Kidney (tissue), 14 donors: Measurements from ENCODE around the gene HRAS. TPM values are rescaled to one million over a fixed set of nuclear protein-coding genes. Genes with fewer than 3 reads are reported as not detected.

Experiments
- DNase-seq, 5 donors: peaks; one replicate each; pipeline ENCODE4 v3.0.0-alpha.2; 2013 to 2020
- FAIRE-seq: peaks from 2 replicates; lab custom pipeline; 2012; peaks lifted over from hg19 to GRCh38; lab: Jason Lieb, UNC
- H3K27ac ChIP-seq, 2 donors: one replicate each; pipeline ENCODE4 v1.7.0; 2013; ENCODE audit warnings: low read depth in 2 of 2, low read length in 2 of 2, inconsistent platforms in 1 of 2
- H3K27me3 ChIP-seq: one replicate; pipeline ENCODE4 v1.7.1; 2013; ENCODE audit warnings: low read length, inconsistent platforms; ENCODE audit not compliant: control insufficient read depth, insufficient read depth
- H3K36me3 ChIP-seq, 3 donors: one replicate each; pipeline versions ENCODE4 v1.7.0 to v1.7.1; 2013; ENCODE audit warnings: low read length in 3 of 3, control low read depth in 1 of 3, inconsistent platforms in 1 of 3; ENCODE audit not compliant: insufficient read depth in 3 of 3, control insufficient read depth in 2 of 3
- H3K4me1 ChIP-seq, 3 donors: one replicate each; pipeline versions ENCODE4 v1.7.0 to v1.7.1; 2013; ENCODE audit warnings: low read length in 3 of 3, inconsistent platforms in 1 of 3, low read depth in 1 of 3; ENCODE audit not compliant: control insufficient read depth in 2 of 3, insufficient read depth in 2 of 3
- H3K4me3 ChIP-seq, 3 donors: one replicate each; pipeline versions ENCODE4 v1.7.0 to v1.8.1; 2013; ENCODE audit warnings: low read length in 3 of 3, control low read depth in 1 of 3, inconsistent platforms in 1 of 3
- H3K9ac ChIP-seq, 3 donors: one replicate each; pipeline versions ENCODE4 v1.7.0 to v1.7.1; 2013; ENCODE audit warnings: low read length in 3 of 3, control low read depth in 1 of 3, inconsistent platforms in 1 of 3
- H3K9me3 ChIP-seq, 3 donors: one replicate each; pipeline versions ENCODE4 v1.7.0 to v1.7.1; 2013; ENCODE audit warnings: low read length in 3 of 3, control low read depth in 1 of 3, inconsistent platforms in 1 of 3; ENCODE audit not compliant: control insufficient read depth in 2 of 3, insufficient read depth in 1 of 3
- intact Hi-C: fragments of 100-400 bp; cut with DNase I; formaldehyde crosslinking; loops from one replicate; pipeline ENCODE4 v1.11.1; 2022
- polyA plus RNA-seq: library from polyadenylated mRNA; stranded (reverse); fragments of 350-450 nt; fragmentation: Illumina TruSeq; extraction: RNeasy Lipid Tissue Mini Kit (QIAGEN cat#74804); gene quantifications from one replicate; pipeline ENCODE4 v1.2.3, GENCODE V29; 2014; ENCODE audit warnings: low read depth, low replicate concordance; ENCODE audit not compliant: insufficient read depth
- total RNA-seq: library from RNA; stranded (reverse); fragmentation: NEBNext Ultra II Directional; extraction: Animal tissue kit (Norgen Biotek cat#: 25700); gene quantifications from one replicate; pipeline ENCODE4 v1.2.1, GENCODE V29; 2021
- TF ChIP-seq, protein P1 (sequence below): IDR thresholded peaks from 3 replicates; pipeline ENCODE4 v1.5.1; 2012; ENCODE audit warnings: mild to moderate bottlenecking, moderate library complexity, borderline replicate concordance; ENCODE audit not compliant: insufficient read depth; ENCODE audit errors: extremely low read depth
- donor health status: control.
- donor health status: control.
- donor health status: control.
- donor health status: control.
- donor health status: control.
- donor health status: DM: yes; HTN: yes; CAD: no.
- donor health status: Normal renal cell carcinoma (clear cell type).

Gene HRAS
- total and polyA plus RNA-seq, 2 donors from 2014 or later: 66.1 to 100 TPM

DNA sequence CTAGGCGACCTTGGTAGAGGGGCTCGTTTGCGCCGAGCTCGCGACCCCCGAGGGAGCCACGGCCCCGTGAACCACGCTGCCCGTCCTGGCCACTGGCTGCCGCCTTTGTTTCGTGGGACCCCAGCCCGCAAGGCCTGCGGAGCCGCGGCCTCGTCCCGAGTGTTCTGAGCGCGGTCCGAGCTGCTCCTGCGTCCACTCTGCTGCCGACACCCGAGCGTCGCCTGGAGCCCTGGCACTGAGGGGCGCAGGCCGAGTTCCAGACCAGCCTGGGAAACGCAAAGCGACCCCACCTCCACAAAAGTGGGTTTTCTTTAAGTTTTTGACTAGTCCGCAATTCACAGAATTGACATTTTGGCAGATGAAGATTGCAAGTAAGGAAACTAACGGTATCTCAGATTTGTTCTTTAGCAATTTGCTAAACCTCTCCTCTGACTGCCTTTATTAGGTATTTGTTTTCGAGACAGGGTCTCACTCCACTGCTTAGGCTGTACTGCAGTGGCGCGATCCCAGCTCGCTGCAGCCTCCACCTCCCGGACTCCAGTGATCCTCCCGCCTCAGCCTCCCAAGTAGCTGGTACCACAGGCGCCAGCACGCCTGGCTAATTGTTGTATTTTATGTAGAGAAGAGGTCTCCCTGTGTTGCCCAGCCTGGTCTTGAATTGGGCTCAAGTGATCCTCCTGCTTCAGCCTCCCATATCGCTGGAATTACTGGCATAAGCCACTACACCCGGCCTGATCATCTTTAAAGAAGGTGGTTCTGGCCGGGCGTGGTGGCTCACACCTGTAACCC, 27.5 kb downstream of the HRAS start:
- Histone ChIP-seq H3K9ac (peak overlapping the region in 2 of 3 donors; percentile 8 to 26), H3K36me3 (peaks cover 0 to 3% (median 3%) of the 10 kb centered on the region in 3 donors), H3K9me3 (no peaks in the 10 kb centered on the region), H3K27me3 (no peaks in the 10 kb centered on the region), H3K4me1 (peaks cover 2 to 15% (median 9%) of the 10 kb centered on the region in 3 donors), H3K27ac (no peak overlapping the region), H3K4me3 (peak overlapping the region; percentile 8 to 60 (median 24))
- TF ChIP-seq, protein P1, sequence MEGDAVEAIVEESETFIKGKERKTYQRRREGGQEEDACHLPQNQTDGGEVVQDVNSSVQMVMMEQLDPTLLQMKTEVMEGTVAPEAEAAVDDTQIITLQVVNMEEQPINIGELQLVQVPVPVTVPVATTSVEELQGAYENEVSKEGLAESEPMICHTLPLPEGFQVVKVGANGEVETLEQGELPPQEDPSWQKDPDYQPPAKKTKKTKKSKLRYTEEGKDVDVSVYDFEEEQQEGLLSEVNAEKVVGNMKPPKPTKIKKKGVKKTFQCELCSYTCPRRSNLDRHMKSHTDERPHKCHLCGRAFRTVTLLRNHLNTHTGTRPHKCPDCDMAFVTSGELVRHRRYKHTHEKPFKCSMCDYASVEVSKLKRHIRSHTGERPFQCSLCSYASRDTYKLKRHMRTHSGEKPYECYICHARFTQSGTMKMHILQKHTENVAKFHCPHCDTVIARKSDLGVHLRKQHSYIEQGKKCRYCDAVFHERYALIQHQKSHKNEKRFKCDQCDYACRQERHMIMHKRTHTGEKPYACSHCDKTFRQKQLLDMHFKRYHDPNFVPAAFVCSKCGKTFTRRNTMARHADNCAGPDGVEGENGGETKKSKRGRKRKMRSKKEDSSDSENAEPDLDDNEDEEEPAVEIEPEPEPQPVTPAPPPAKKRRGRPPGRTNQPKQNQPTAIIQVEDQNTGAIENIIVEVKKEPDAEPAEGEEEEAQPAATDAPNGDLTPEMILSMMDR: no peak
- DNase-seq (peak in 3 of 5 donors; percentile 35 to 60 (median 55)), FAIRE-seq (no peak)
- intact Hi-C loops: no loop called here

GRCh38 chr11:506995-507726, 28.2 kb downstream of the HRAS start, which contains the start of gene RNH1:
Gene RNH1, minus strand, starts transcription at chr11:507242. Its CDS starts 5,080 bp downstream, at chr11:502162.
- peak within 1 kb of the TSS; percentile 96 to 99 for H3K27ac ChIP-seq
- intact Hi-C loops: no loop called here
- H3K9ac ChIP-seq: peak within 1 kb of the TSS; percentile 74 to 99 (median 91)
- H3K9me3 ChIP-seq: no peaks in the 10 kb centered on the region
- no peaks in the 10 kb centered on the region for H3K27me3 ChIP-seq
- peak within 1 kb of the TSS; percentile 74 to 95 (median 78) for H3K4me3 ChIP-seq
- peaks cover 2 to 15% (median 9%) of the 10 kb centered on the region in 3 donors for H3K4me1 ChIP-seq
- peaks cover 0 to 3% (median 3%) of the 10 kb centered on the region in 3 donors for H3K36me3 ChIP-seq
- FAIRE-seq (no peak), DNase-seq (peak; percentile 97 to 100 (median 98))
- TF ChIP-seq, protein P1: peak; percentile 1

DNA sequence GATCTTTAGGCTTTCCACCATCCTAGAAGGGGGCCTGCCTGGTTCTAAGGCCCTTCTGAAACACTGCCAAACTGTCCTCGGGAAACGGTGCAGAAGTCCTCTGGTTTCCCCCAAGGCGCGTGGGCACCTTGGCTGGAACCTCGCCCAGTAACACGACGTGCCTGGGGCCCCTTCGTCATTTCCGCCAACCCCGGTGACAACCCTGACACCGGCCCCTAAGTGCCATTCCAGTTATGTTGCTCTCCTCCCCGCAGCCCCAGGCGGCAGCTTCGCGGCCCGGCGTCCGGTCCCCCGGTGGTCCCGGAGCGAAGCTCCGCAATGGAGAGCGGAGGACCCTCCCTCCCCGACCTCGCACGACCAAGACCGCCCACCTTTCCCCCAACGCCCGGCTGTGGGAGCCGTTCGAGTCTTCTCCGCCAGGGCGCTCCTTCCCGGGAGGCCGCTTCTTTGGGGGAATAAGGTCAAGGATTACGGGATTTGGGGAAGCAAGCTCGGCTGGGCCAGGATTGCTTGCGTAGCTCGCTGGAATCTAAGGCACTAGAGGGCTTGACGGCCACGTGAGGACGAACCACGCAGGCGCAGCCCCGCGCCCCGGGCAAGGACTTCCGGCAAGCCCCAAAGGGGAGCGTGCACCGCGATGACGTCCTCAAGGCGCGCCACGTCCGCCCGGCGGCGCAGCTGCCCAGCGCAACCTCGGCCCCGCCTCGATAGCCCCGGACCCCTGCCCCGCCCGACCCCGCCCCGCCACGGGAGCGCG, 29.0 kb downstream of the HRAS start:
- no peak for FAIRE-seq
- intact Hi-C loops: no loop called here

More for the DNA sequence above, 29.0 kb downstream of the HRAS start:
- Histone ChIP-seq H3K27me3 (no peaks in the 10 kb centered on the region), H3K9ac (peak overlapping the region; percentile 74 to 99 (median 91)), H3K27ac (peak overlapping the region; percentile 96 to 99), H3K36me3 (peaks cover 0 to 3% (median 2%) of the 10 kb centered on the region in 3 donors), H3K4me1 (peaks cover 2 to 15% (median 9%) of the 10 kb centered on the region in 3 donors), H3K4me3 (peak overlapping the region; percentile 74 to 95 (median 78)), H3K9me3 (no peaks in the 10 kb centered on the region)
- DNase-seq: peak; percentile 97 to 100 (median 98)
- TF ChIP-seq, protein P1: peak; percentile 25
